HepG2 (cell line): Measurements from ENCODE around the gene EGFL8.

ENCODE experiments used
- BRCA1 ChIP-seq: sonication (generic); formaldehyde crosslinking; IDR thresholded peaks from 2 replicates; pipeline ENCODE4 v1.4.0; 2020; ENCODE audit warnings: missing genetic modification reagents
- MYNN ChIP-seq: sonication (generic); formaldehyde crosslinking; IDR thresholded peaks from 2 replicates; pipeline ENCODE4 v1.4.0; 2020; ENCODE audit warnings: mild to moderate bottlenecking, low read depth, missing genetic modification reagents
- RAD21 ChIP-seq: fragments of 450-650 bp; formaldehyde crosslinking; IDR thresholded peaks from 2 replicates; pipeline ENCODE4 v1.5.0; 2020; ENCODE audit warnings: mild to moderate bottlenecking
- RBAK ChIP-seq: sonication (generic); formaldehyde crosslinking; IDR thresholded peaks from 2 replicates; pipeline ENCODE4 v1.5.1; 2020; ENCODE audit warnings: mild to moderate bottlenecking, missing genetic modification reagents
- RERE ChIP-seq: IDR thresholded peaks from 2 replicates; pipeline ENCODE4 v1.6.1; 2016; ENCODE audit warnings: low read depth, missing genetic modification reagents, missing compliant biosample characterization
- SMYD3 ChIP-seq: sonication (generic); formaldehyde crosslinking; IDR thresholded peaks from 2 replicates; pipeline ENCODE4 v1.8.1; 2023; ENCODE audit warnings: mild to moderate bottlenecking, missing genetic modification reagents
- ZNF331 ChIP-seq: sonication (generic); formaldehyde crosslinking; IDR thresholded peaks from 2 replicates; pipeline ENCODE4 v1.4.0; 2020; ENCODE audit warnings: missing genetic modification reagents
- ZNF775 ChIP-seq: sonication (generic); formaldehyde crosslinking; IDR thresholded peaks from 2 replicates; pipeline ENCODE4 v1.4.0; 2020; ENCODE audit warnings: missing genetic modification reagents, mild to moderate bottlenecking, moderate library complexity, borderline replicate concordance
- TF ChIP-seq, protein P1 (sequence below): sonication (generic); formaldehyde crosslinking; IDR thresholded peaks from 2 replicates; pipeline ENCODE4 v1.5.0; 2020; ENCODE audit warnings: mild to moderate bottlenecking, missing genetic modification reagents, moderate library complexity
- TF ChIP-seq, protein P2 (sequence below): sonication (generic); formaldehyde crosslinking; IDR thresholded peaks from 2 replicates; pipeline ENCODE4 v1.4.0; 2020; ENCODE audit warnings: missing genetic modification reagents

- TF ChIP-seq MYNN (CRISPR knock-in tag): peak; percentile 60; the same call in 1 of the 2 replicates
- TF ChIP-seq, protein P1, sequence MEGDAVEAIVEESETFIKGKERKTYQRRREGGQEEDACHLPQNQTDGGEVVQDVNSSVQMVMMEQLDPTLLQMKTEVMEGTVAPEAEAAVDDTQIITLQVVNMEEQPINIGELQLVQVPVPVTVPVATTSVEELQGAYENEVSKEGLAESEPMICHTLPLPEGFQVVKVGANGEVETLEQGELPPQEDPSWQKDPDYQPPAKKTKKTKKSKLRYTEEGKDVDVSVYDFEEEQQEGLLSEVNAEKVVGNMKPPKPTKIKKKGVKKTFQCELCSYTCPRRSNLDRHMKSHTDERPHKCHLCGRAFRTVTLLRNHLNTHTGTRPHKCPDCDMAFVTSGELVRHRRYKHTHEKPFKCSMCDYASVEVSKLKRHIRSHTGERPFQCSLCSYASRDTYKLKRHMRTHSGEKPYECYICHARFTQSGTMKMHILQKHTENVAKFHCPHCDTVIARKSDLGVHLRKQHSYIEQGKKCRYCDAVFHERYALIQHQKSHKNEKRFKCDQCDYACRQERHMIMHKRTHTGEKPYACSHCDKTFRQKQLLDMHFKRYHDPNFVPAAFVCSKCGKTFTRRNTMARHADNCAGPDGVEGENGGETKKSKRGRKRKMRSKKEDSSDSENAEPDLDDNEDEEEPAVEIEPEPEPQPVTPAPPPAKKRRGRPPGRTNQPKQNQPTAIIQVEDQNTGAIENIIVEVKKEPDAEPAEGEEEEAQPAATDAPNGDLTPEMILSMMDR (CRISPR knock-in tag): peak; percentile 50
- peak; percentile 72; the same call in 1 of the 2 replicates for TF ChIP-seq ZNF331 (CRISPR knock-in tag)
- no peak; the same call in 1 of the 2 replicates for TF ChIP-seq RERE (CRISPR knock-in tag)
- no peak for TF ChIP-seq RBAK
- peak; percentile 37 for TF ChIP-seq RAD21
- TF ChIP-seq, protein P2, sequence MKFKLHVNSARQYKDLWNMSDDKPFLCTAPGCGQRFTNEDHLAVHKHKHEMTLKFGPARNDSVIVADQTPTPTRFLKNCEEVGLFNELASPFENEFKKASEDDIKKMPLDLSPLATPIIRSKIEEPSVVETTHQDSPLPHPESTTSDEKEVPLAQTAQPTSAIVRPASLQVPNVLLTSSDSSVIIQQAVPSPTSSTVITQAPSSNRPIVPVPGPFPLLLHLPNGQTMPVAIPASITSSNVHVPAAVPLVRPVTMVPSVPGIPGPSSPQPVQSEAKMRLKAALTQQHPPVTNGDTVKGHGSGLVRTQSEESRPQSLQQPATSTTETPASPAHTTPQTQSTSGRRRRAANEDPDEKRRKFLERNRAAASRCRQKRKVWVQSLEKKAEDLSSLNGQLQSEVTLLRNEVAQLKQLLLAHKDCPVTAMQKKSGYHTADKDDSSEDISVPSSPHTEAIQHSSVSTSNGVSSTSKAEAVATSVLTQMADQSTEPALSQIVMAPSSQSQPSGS (CRISPR knock-in tag): peak; percentile 42
- no peak for TF ChIP-seq BRCA1 (CRISPR knock-in tag)
- TF ChIP-seq ZNF775 (CRISPR knock-in tag): 0 out of 2 replicates have a peak, but pooled peaks have one; percentile 65
- 0 out of 2 replicates have a peak, but pooled peaks have one; percentile 41 for TF ChIP-seq SMYD3 (CRISPR knock-in tag)
Measured at GRCh38 chr6:32153564-32154513, 10.6 kb upstream of the EGFL8 start, which contains the start of gene PPT2.
